Muscle layer of colon (tissue), 2 donors: ENCODE data around the gene CAMK2N2.
A peak's percentile ranks its signal among the peaks of the same experiment; 100 is the strongest.

Source experiments
- H3K27ac ChIP-seq: one replicate; pipeline ENCODE4 v1.7.0; 2013; ENCODE audit warnings: low read depth, mild to moderate bottlenecking, low read length, moderate library complexity
- H3K27me3 ChIP-seq, 2 donors: one replicate each; pipeline ENCODE4 v1.7.0; 2013; ENCODE audit warnings: low read length in 2 of 2, mild to moderate bottlenecking in 2 of 2; ENCODE audit not compliant: insufficient read depth in 2 of 2, control insufficient read depth in 1 of 2
- H3K36me3 ChIP-seq: one replicate; pipeline ENCODE4 v1.7.0; 2013; ENCODE audit warnings: mild to moderate bottlenecking, low read length; ENCODE audit not compliant: insufficient read depth
- H3K4me1 ChIP-seq: one replicate; pipeline ENCODE4 v1.7.0; 2013; ENCODE audit warnings: mild to moderate bottlenecking, low read length; ENCODE audit not compliant: insufficient read depth
- H3K4me3 ChIP-seq, 2 donors: one replicate each; pipeline ENCODE4 v1.7.0; 2013; ENCODE audit warnings: low read length in 2 of 2, low read depth in 1 of 2, mild to moderate bottlenecking in 1 of 2, moderate library complexity in 1 of 2
- H3K9ac ChIP-seq: one replicate; pipeline ENCODE4 v1.7.0; 2013; ENCODE audit warnings: low read length
- H3K9me3 ChIP-seq: one replicate; pipeline ENCODE4 v1.7.0; 2013; ENCODE audit warnings: mild to moderate bottlenecking, low read length
- donor health status: abdominal sarcoma.
- donor health status: Adenocarcinoma of cecum.

CAMK2N2 gene

GRCh38 chr3:184237211-184237610 is 24.1 kb downstream of the CAMK2N2 start:
- no peaks in the 10 kb centered on the region for H3K36me3 ChIP-seq
- H3K27me3 ChIP-seq, result peaks cover 7 to 44% of the 10 kb centered on the region in 2 donors
- H3K4me1 ChIP-seq, result no peaks in the 10 kb centered on the region
- H3K9me3 ChIP-seq, result no peaks in the 10 kb centered on the region
- H3K27ac ChIP-seq, result no peak overlapping the region
- H3K4me3 ChIP-seq, result no peak overlapping the region
- H3K9ac ChIP-seq, result no peak overlapping the region

- peaks cover 13 to 45% of the 10 kb centered on the region in 2 donors for H3K27me3 ChIP-seq
- no peak overlapping the region for H3K4me3 ChIP-seq
- H3K36me3 ChIP-seq, result no peaks in the 10 kb centered on the region
- no peaks in the 10 kb centered on the region for H3K9me3 ChIP-seq
- H3K27ac ChIP-seq, result no peak overlapping the region
- no peaks in the 10 kb centered on the region for H3K4me1 ChIP-seq
- H3K9ac ChIP-seq, result no peak overlapping the region
These were observed 24.7 kb downstream of the CAMK2N2 start for GRCh38 chr3:184236636-184237035.

GRCh38 chr3:184236033-184236410 is 25.3 kb downstream of the CAMK2N2 start:
- Histone ChIP-seq H3K4me1 (no peaks in the 10 kb centered on the region), H3K27ac (no peak overlapping the region), H3K9ac (no peak overlapping the region), H3K4me3 (no peak overlapping the region), H3K36me3 (no peaks in the 10 kb centered on the region), H3K9me3 (no peaks in the 10 kb centered on the region), H3K27me3 (peaks cover 19 to 45% of the 10 kb centered on the region in 2 donors)

GRCh38 chr3:184235381-184236032 is 25.8 kb downstream of the CAMK2N2 start:
- Histone ChIP-seq H3K4me3 (no peak overlapping the region), H3K9ac (no peak overlapping the region), H3K36me3 (no peaks in the 10 kb centered on the region), H3K4me1 (no peaks in the 10 kb centered on the region), H3K27ac (no peak overlapping the region), H3K9me3 (no peaks in the 10 kb centered on the region), H3K27me3 (peaks cover 24 to 44% of the 10 kb centered on the region in 2 donors)

- Histone ChIP-seq H3K27me3 (peaks cover 24 to 49% of the 10 kb centered on the region in 2 donors), H3K27ac (no peak overlapping the region), H3K4me1 (peaks cover 2% of the 10 kb centered on the region), H3K36me3 (no peaks in the 10 kb centered on the region), H3K4me3 (no peak overlapping the region), H3K9ac (no peak overlapping the region), H3K9me3 (no peaks in the 10 kb centered on the region)
These were observed 26.5 kb downstream of the CAMK2N2 start for GRCh38 chr3:184234671-184235380.

GRCh38 chr3:184234224-184234623 is 27.1 kb downstream of the CAMK2N2 start:
- H3K4me3 ChIP-seq, result no peak overlapping the region
- H3K9me3 ChIP-seq, result no peaks in the 10 kb centered on the region
- H3K27me3 ChIP-seq, result peaks cover 24 to 50% of the 10 kb centered on the region in 2 donors
- no peak overlapping the region for H3K9ac ChIP-seq
- H3K27ac ChIP-seq, result no peak overlapping the region
- H3K4me1 ChIP-seq, result peaks cover 5% of the 10 kb centered on the region
- no peaks in the 10 kb centered on the region for H3K36me3 ChIP-seq

- H3K27me3 ChIP-seq, result peaks cover 29 to 49% of the 10 kb centered on the region in 2 donors
- no peak overlapping the region for H3K4me3 ChIP-seq
- H3K9ac ChIP-seq, result no peak overlapping the region
These were observed 28.1 kb downstream of the CAMK2N2 start for GRCh38 chr3:184233127-184233843.

GRCh38 chr3:184231671-184232070 is 29.7 kb downstream of the CAMK2N2 start:
- Histone ChIP-seq H3K36me3 (no peaks in the 10 kb centered on the region), H3K9ac (no peak overlapping the region), H3K9me3 (no peaks in the 10 kb centered on the region), H3K27ac (no peak overlapping the region), H3K4me1 (peaks cover 13% of the 10 kb centered on the region), H3K27me3 (peaks cover 29 to 59% of the 10 kb centered on the region in 2 donors), H3K4me3 (no peak overlapping the region)

More at GRCh38 chr3:184233127-184233843, 28.1 kb downstream of the CAMK2N2 start:
- no peaks in the 10 kb centered on the region for H3K36me3 ChIP-seq
- peaks cover 13% of the 10 kb centered on the region for H3K4me1 ChIP-seq
- no peaks in the 10 kb centered on the region for H3K9me3 ChIP-seq
- no peak overlapping the region for H3K27ac ChIP-seq

- no peak overlapping the region for H3K27ac ChIP-seq
- H3K9me3 ChIP-seq, result no peaks in the 10 kb centered on the region
- peaks cover 13% of the 10 kb centered on the region for H3K4me1 ChIP-seq
- H3K4me3 ChIP-seq, result no peak overlapping the region
- H3K36me3 ChIP-seq, result no peaks in the 10 kb centered on the region
- H3K9ac ChIP-seq, result no peak overlapping the region
- H3K27me3 ChIP-seq, result peaks cover 29 to 62% of the 10 kb centered on the region in 2 donors
These were observed 30.5 kb downstream of the CAMK2N2 start for GRCh38 chr3:184230603-184231528.

- Histone ChIP-seq H3K27me3 (peaks cover 29 to 62% of the 10 kb centered on the region in 2 donors), H3K4me3 (peak overlapping the region in 1 of 2 donors; percentile 50)
These were observed 31.2 kb downstream of the CAMK2N2 start for GRCh38 chr3:184230081-184230602.

More at GRCh38 chr3:184230081-184230602, 31.2 kb downstream of the CAMK2N2 start:
- no peak overlapping the region for H3K27ac ChIP-seq
- H3K36me3 ChIP-seq, result no peaks in the 10 kb centered on the region
- no peak overlapping the region for H3K9ac ChIP-seq
- H3K9me3 ChIP-seq, result no peaks in the 10 kb centered on the region
- peaks cover 13% of the 10 kb centered on the region for H3K4me1 ChIP-seq
